GM12878 (cell line): Measurements from ENCODE around the gene NKAIN2. TPM values are rescaled to one million over a fixed set of nuclear protein-coding genes. Genes with fewer than 3 reads are reported as not detected.

Experiments used
- ATAC-seq: fragments of 200-7000 bp; cut with Tn5 transposase; 3 replicates; pipeline ENCODE4 v1.9.1; 2020; ENCODE audit warnings: mild to moderate bottlenecking, moderate library complexity
- BruUV-seq: library from RNA; stranded (reverse); fragments of 400-500 nt; replicated peaks from 2 replicates; lab custom pipeline; 2021; lab: Mats Ljungman, UMichigan
- CTCF ChIA-PET: fragments of 300-600 bp; sonication (Branson Sonifier 250); formaldehyde crosslinking; extraction: SDS; loops from one replicate; lab custom pipeline; 2021; ENCODE audit warnings: inconsistent platforms; lab: Yijun Ruan, JAX
- POLR2A ChIA-PET: fragments of 350-600 bp; formaldehyde crosslinking; extraction: SDS; loops from one replicate; lab custom pipeline; 2021; ENCODE audit warnings: inconsistent platforms; lab: Charles Lee
- RAD21 ChIA-PET: fragments of 300-600 bp; sonication (Branson Sonifier 250); formaldehyde crosslinking; loops from one replicate; lab custom pipeline; 2023; ENCODE audit warnings: antibody characterized with exemption; ENCODE audit not compliant: unreplicated experiment; lab: Charles Lee
- SMC1A ChIA-PET: fragments of 300-600 bp; sonication (Branson Sonifier 250); formaldehyde crosslinking; loops from one replicate; lab custom pipeline; 2023; ENCODE audit not compliant: unreplicated experiment, uncharacterized antibody; lab: Charles Lee
- DNase-seq: peaks from one replicate; pipeline ENCODE4 v3.0.0-alpha.2; 2011; ENCODE audit warnings: low read depth, low spot score
- FAIRE-seq: peaks from 3 replicates; lab custom pipeline; 2011; peaks lifted over from hg19 to GRCh38; lab: Jason Lieb, UNC
- H2AFZ ChIP-seq: 2 replicates; pipeline ENCODE4 v1.6.0; 2011; ENCODE audit warnings: low read depth, low read length, control low read depth; ENCODE audit not compliant: control insufficient read depth
- H3K27ac ChIP-seq: 2 replicates; pipeline ENCODE4 v1.5.1; 2011; ENCODE audit warnings: control low read depth; ENCODE audit not compliant: control insufficient read depth, insufficient read depth
- H3K27me3 ChIP-seq, 2 experiments: replicated peaks in 1 of 2; 2 replicates each; pipeline versions ENCODE4 v1.6.0 to v1.6.1; 2011; ENCODE audit warnings: low read length in 1 of 2; ENCODE audit not compliant: control insufficient read depth in 2 of 2, insufficient read depth in 2 of 2
- H3K36me3 ChIP-seq, 2 experiments: 2 replicates each; pipeline ENCODE4 v1.5.1; 2011; ENCODE audit warnings: low read length in 1 of 2; ENCODE audit not compliant: control insufficient read depth in 2 of 2, insufficient read depth in 2 of 2
- H3K4me1 ChIP-seq: 2 replicates; pipeline ENCODE4 v1.6.1; 2011; ENCODE audit warnings: mild to moderate bottlenecking, low read length, moderate library complexity, mixed read lengths; ENCODE audit not compliant: control insufficient read depth, insufficient read depth
- H3K4me2 ChIP-seq: 2 replicates; pipeline ENCODE4 v1.6.0; 2011; ENCODE audit warnings: control low read depth; ENCODE audit not compliant: control insufficient read depth, insufficient read depth
- H3K4me3 ChIP-seq: fragments of 200-600 bp; sonication (generic); 2 replicates; pipeline ENCODE4 v1.5.1; 2016
- H3K79me2 ChIP-seq: 2 replicates; pipeline ENCODE4 v1.6.0; 2011; ENCODE audit warnings: low read length; ENCODE audit not compliant: control insufficient read depth, insufficient read depth
- H3K9ac ChIP-seq: 2 replicates; pipeline ENCODE4 v1.8.0; 2011; ENCODE audit warnings: low read length, control low read depth, mixed read lengths; ENCODE audit not compliant: control insufficient read depth, insufficient read depth
- H3K9me3 ChIP-seq: replicated peaks from 3 replicates; pipeline ENCODE4 v1.5.1; 2011; ENCODE audit warnings: mild to moderate bottlenecking, low read length; ENCODE audit not compliant: control insufficient read depth, insufficient read depth
- H4K20me1 ChIP-seq: 2 replicates; pipeline ENCODE4 v1.6.0; 2011; ENCODE audit not compliant: control insufficient read depth, insufficient read depth
- LARP7 ChIP-seq: fragments of 450-650 bp; IDR thresholded peaks from 2 replicates; pipeline ENCODE4 v1.6.1; 2017; ENCODE audit warnings: mild to moderate bottlenecking
- MLLT1 ChIP-seq: fragments of 450-650 bp; IDR thresholded peaks from 2 replicates; pipeline ENCODE4 v1.6.1; 2016; ENCODE audit warnings: mild to moderate bottlenecking
- PBX3 ChIP-seq: IDR thresholded peaks from 2 replicates; pipeline ENCODE4 v1.6.1; 2011; ENCODE audit warnings: mild to moderate bottlenecking, low read depth, low read length, moderate library complexity; ENCODE audit not compliant: insufficient replicate concordance
- RFX5 ChIP-seq: IDR thresholded peaks from 2 replicates; pipeline ENCODE4 v1.6.1; 2011; ENCODE audit warnings: low read depth, low read length, improper control_type of control experiment
- ZZZ3 ChIP-seq: IDR thresholded peaks from 2 replicates; pipeline ENCODE4 v1.6.1; 2011; ENCODE audit warnings: low read depth; ENCODE audit not compliant: control insufficient read depth, insufficient read length
- WGBS: methylation state at CpG from one replicate; pipeline ENCODE4 v1.1.6; 2016; ENCODE audit warnings: low lambda C conversion rate; ENCODE audit not compliant: insufficient replicate concordance, insufficient coverage; ENCODE audit errors: missing lambda C conversion rate; 5-methylcytosine and 5-hydroxymethylcytosine counted together
- in situ Hi-C: fragments of 300-500 bp; cut with MboI; formaldehyde crosslinking; loops from 9 replicates; pipeline ENCODE4 v1.14.3; 2018; ENCODE audit warnings: mixed read lengths
- intact Hi-C: fragments of 100-400 bp; cut with micrococcal nuclease; formaldehyde crosslinking; loops from one replicate; pipeline ENCODE4 v1.14.2; 2022; ENCODE audit not compliant: unreplicated experiment
- polyA plus RNA-seq, 11 experiments: library from polyadenylated mRNA; depleted of rRNA in 4 of 11; unstranded in 6 of 11; stranded (reverse) in 5 of 11; fragments of >200 nt; fragmentation: Nextera tagmentation in 4 of 11; fragmentation: Illumina TruSeq in 1 of 11; extraction: Ambion mirVana in 4 of 11; extraction: Trizol in 1 of 11; gene quantifications; 1 replicate in 1 of 11; 2 replicates in 10 of 11; pipeline versions ENCODE4 v1.2.1 to v1.2.3, GENCODE V29; 2011 to 2016; ENCODE audit warnings: inconsistent platforms in 2 of 11, missing spikeins in 2 of 11, low read depth in 1 of 11
- total RNA-seq, 4 experiments: library from RNA; depleted of rRNA in 3 of 4; stranded (reverse); fragments of >200 nt in 3 of 4; fragmentation: Illumina TruSeq in 1 of 4; extraction: Trizol in 1 of 4; gene quantifications; 2 replicates each; pipeline versions ENCODE4 v1.2.1 to v1.2.3, GENCODE V29; 2013 to 2021
- TF ChIP-seq, protein P1 (sequence below): fragments of 450-650 bp; IDR thresholded peaks from 2 replicates; pipeline ENCODE4 v1.6.1; 2018; ENCODE audit warnings: borderline replicate concordance, mild to moderate bottlenecking; ENCODE audit not compliant: partially characterized antibody
- TF ChIP-seq, protein P2 (sequence below): fragments of 450-650 bp; IDR thresholded peaks from 2 replicates; pipeline ENCODE4 v1.6.1; 2016; ENCODE audit warnings: mild to moderate bottlenecking
- TF ChIP-seq, protein P3 (sequence below): fragments of 450-650 bp; formaldehyde crosslinking; IDR thresholded peaks from 2 replicates; pipeline ENCODE4 v1.4.0; 2020; ENCODE audit warnings: mild to moderate bottlenecking, moderate library complexity

Gene NKAIN2
- total and polyA plus RNA-seq, 10 of the 15 experiments (the other 5 are each of a cell fraction or from before 2014, with no cell fraction given), result not detected

- Histone ChIP-seq H3K9me3 (no peaks in the 10 kb centered on the region), H4K20me1 (no peaks in the 10 kb centered on the region), H2AFZ (no peak overlapping the region), H3K27ac (no peak overlapping the region), H3K27me3 (no peaks in the 10 kb centered on the region), H3K9ac (no peak overlapping the region), H3K4me1 (no peaks in the 10 kb centered on the region), H3K79me2 (no peaks in the 10 kb centered on the region), H3K4me3 (no peak overlapping the region), H3K36me3 (no peaks in the 10 kb centered on the region), H3K4me2 (no peak overlapping the region)
- POLR2A ChIA-PET, result no interaction called here
- FAIRE-seq (no peak), ATAC-seq (no peak), DNase-seq (no peak)
- CTCF ChIA-PET, result no interaction called here
- no TSS peak for BruUV-seq
- in situ Hi-C loops, result no loop called here
- SMC1A ChIA-PET, result no interaction called here
- TF ChIP-seq PBX3 (no peak), LARP7 (no peak), MLLT1 (no peak), ZZZ3 (no peak), RFX5 (no peak)
- TF ChIP-seq, protein P1, sequence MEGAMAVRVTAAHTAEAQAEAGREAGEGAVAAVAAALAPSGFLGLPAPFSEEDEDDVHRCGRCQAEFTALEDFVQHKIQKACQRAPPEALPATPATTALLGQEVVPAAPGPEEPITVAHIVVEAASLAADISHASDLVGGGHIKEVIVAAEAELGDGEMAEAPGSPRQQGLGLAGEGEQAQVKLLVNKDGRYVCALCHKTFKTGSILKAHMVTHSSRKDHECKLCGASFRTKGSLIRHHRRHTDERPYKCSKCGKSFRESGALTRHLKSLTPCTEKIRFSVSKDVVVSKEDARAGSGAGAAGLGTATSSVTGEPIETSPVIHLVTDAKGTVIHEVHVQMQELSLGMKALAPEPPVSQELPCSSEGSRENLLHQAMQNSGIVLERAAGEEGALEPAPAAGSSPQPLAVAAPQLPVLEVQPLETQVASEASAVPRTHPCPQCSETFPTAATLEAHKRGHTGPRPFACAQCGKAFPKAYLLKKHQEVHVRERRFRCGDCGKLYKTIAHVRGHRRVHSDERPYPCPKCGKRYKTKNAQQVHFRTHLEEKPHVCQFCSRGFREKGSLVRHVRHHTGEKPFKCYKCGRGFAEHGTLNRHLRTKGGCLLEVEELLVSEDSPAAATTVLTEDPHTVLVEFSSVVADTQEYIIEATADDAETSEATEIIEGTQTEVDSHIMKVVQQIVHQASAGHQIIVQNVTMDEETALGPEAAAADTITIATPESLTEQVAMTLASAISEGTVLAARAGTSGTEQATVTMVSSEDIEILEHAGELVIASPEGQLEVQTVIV, result no peak
- TF ChIP-seq, protein P2, sequence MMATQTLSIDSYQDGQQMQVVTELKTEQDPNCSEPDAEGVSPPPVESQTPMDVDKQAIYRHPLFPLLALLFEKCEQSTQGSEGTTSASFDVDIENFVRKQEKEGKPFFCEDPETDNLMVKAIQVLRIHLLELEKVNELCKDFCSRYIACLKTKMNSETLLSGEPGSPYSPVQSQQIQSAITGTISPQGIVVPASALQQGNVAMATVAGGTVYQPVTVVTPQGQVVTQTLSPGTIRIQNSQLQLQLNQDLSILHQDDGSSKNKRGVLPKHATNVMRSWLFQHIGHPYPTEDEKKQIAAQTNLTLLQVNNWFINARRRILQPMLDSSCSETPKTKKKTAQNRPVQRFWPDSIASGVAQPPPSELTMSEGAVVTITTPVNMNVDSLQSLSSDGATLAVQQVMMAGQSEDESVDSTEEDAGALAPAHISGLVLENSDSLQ, result no peak
- TF ChIP-seq, protein P3, sequence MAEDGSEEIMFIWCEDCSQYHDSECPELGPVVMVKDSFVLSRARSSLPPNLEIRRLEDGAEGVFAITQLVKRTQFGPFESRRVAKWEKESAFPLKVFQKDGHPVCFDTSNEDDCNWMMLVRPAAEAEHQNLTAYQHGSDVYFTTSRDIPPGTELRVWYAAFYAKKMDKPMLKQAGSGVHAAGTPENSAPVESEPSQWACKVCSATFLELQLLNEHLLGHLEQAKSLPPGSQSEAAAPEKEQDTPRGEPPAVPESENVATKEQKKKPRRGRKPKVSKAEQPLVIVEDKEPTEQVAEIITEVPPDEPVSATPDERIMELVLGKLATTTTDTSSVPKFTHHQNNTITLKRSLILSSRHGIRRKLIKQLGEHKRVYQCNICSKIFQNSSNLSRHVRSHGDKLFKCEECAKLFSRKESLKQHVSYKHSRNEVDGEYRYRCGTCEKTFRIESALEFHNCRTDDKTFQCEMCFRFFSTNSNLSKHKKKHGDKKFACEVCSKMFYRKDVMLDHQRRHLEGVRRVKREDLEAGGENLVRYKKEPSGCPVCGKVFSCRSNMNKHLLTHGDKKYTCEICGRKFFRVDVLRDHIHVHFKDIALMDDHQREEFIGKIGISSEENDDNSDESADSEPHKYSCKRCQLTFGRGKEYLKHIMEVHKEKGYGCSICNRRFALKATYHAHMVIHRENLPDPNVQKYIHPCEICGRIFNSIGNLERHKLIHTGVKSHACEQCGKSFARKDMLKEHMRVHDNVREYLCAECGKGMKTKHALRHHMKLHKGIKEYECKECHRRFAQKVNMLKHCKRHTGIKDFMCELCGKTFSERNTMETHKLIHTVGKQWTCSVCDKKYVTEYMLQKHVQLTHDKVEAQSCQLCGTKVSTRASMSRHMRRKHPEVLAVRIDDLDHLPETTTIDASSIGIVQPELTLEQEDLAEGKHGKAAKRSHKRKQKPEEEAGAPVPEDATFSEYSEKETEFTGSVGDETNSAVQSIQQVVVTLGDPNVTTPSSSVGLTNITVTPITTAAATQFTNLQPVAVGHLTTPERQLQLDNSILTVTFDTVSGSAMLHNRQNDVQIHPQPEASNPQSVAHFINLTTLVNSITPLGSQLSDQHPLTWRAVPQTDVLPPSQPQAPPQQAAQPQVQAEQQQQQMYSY, result no peak
- 0% methylated on average over 4 of the region's 4 CpGs for WGBS
- RAD21 ChIA-PET, result no interaction called here
- intact Hi-C loops, result no loop called here
These were observed 327.6 kb downstream of the NKAIN2 start for GRCh38 chr6:124131259-124131658.
